Mucosa of gallbladder (tissue), 1 donor: ENCODE measurements around the gene VWA7. TPM values are rescaled to one million over a fixed set of nuclear protein-coding genes. Genes with fewer than 3 reads are reported as not detected.

ENCODE experiments used
- DNase-seq: peaks from one replicate; pipeline ENCODE4 v3.0.0-alpha.2; 2020; ENCODE audit warnings: low spot score
- total RNA-seq: library from RNA; stranded (reverse); gene quantifications from one replicate; pipeline ENCODE4 v1.2.1, GENCODE V29; 2021
- donor health status: DM: no; HTN: no; CAD: no.

VWA7 gene
- total RNA-seq, 1 donor from 2014 or later: 18.5 TPM

DNA sequence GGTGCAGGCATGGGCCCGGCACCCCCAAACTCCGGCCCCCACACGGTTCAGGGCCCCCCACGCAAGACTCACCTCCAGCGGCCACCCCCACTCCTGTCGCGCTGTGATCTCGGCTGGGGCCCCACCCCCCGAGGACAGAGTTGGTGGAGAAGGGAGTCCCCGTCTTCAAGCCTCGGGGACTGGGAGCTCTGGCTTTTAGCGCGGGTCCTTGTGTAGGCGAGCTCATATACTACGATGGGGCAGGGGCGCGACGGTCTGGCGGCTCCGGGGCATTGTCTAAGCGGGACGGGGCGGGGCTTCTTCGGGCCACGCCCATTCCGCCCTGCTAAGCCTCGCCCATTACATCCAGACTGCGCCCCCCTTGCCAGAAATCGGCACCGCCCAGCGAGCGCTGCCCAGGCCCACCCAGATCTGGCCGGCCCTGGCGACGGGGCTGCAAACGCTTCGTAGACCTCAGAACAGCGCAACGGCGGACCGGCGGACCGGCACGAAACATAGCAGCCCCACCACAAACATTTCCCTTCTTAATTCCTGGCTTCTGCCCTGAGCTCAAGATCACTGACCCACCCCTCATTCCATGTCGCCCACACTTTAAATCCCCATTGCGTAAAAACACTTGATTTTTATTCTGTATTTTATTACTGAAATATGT lies 47.0 kb downstream of the VWA7 start:
- DNase-seq: peak; percentile 90

DNA sequence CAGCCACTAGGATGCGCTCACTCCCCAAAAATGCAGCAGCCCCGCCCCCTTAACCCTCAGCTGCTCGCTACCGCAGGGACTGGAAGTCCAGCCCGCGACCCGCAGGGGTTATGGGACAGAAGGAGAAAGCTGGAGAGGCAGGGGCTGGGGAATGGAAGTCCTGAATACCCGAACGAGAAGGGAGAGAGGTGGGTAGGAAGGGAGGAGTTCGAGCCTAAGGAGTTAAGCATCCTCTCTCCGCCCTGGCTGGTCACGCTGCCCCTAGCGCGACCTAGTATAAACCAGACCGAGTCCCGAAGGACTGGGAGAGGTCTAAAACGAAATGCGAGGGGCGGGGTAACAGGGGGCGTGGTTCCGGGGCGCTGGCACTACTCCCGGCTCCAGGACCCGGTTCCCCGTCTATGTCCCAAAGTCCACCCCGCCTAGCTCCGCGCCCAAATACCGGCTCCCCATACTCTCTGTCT lies 47.6 kb downstream of the VWA7 start:
- peak; percentile 94 for DNase-seq

DNA sequence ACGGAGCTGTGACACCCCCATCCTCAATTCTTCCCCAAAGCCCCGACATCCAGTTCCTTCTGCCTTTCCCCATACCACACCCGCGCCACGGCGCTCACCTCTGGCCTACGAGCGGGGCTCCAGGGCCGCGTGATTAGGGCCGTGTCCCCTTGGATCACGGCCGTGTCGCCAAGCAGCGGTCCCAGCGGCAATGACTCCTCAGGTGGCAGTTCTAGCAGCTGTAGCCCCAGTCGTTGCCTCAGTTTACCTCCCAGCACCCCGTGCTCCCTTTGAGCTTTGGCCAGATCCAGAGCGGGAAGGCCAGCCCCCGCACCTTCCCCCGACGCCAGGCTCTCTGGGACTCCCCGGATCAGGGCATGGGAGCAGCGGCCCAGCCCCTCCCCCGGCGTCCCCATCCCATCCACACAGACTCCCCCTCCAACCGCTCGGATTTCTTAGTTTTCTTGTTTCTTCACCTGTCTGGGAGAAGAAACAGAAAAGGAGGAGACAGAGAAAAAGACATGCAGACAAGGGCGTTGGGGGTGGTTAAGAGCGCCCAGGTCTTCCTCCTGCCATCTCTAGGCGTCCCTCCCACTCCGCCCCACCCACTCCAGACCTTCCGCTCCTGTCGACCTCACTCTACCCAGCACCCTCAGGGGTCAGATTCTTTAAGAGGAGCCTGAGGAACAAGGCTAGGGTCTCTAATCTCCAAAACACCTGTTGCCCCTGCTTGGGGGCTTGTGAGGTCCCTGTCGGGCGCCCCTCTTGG lies 48.2 kb downstream of the VWA7 start, which contains the start of gene DDAH2:
TSS of gene DDAH2 (minus strand) at position 533 of the 748 bp plus-strand sequence. CDS start at position 395, 138 bp downstream.
- DNase-seq: no peak

DNA sequence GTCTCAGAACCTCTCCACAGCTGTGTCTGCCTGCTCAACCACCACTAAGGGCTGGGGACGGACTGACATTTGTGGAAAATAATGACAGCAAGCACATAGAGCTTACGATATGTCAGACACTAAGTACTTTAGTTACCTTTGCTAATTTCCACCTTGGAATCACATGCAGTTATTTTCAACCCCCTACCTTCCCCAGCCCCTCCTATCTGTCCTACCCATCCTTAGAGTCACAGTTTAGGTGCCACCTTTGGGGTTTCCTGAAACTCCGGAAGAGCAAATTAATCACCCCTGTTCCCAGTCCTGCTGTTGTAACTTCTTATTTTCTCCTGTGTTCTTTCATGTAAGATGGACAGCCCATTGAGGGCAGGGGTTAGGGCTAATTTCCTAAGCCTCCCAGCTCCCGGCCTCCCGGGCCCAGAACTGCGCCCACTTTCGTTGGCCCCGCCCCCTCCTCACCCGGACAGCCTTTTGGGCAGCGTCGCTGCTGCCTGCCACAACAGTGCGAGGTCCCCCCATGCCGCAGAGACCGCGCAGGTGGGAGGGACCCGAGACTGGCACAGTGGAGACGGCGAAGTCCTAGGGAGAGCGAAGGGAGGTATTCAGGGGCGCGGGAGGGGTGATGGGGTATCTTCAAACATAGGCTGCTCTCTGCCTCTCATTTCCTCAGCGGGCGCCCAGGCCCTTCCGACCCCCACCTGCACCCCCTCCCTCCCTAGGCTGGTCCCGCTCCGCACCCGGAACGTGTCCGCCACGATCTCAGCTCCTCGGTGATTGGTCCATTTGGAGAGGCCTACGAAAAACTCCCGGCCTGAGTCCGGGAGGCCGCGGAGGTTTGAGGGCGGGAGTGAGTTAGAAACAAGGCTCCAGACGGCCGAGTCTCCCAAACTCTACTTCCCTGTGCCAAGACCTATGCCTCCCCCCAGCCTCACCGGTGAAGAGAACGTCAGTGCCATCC lies 49.1 kb downstream of the VWA7 start:
- no peak for DNase-seq

DNA sequence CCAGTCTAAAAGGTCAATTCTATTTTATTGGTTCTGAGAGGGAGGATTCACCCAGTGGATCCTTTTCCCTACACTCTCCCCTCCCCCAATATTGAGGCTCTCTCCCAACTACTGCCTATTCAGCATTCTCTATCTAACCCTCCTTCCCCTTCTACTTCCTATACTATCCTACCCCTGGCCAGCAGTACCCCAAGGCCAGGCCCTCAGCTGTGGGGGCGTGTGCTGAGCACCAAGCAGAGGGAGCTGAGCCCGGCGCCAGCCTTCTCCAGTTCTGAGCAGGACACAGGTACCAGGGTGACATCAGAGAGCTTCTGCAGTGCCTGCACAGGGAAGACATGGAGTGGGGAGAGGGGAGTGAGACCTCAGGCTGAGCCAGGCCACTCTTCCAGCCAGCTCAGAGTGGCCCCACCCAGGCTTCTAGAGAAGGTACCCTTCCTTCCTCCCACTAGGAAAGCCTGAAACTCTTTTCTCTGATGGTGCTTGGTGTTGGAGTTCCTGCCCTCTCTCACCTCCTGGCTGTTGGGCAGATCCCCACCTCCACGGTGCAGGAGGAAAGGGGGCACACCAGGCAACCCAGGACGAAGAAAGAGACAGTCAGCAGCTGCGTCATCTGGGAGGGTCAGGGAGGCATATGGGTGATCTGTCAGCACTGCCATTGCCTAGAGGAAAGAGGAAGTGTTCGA lies 50.0 kb downstream of the VWA7 start:
- DNase-seq: no peak

DNA sequence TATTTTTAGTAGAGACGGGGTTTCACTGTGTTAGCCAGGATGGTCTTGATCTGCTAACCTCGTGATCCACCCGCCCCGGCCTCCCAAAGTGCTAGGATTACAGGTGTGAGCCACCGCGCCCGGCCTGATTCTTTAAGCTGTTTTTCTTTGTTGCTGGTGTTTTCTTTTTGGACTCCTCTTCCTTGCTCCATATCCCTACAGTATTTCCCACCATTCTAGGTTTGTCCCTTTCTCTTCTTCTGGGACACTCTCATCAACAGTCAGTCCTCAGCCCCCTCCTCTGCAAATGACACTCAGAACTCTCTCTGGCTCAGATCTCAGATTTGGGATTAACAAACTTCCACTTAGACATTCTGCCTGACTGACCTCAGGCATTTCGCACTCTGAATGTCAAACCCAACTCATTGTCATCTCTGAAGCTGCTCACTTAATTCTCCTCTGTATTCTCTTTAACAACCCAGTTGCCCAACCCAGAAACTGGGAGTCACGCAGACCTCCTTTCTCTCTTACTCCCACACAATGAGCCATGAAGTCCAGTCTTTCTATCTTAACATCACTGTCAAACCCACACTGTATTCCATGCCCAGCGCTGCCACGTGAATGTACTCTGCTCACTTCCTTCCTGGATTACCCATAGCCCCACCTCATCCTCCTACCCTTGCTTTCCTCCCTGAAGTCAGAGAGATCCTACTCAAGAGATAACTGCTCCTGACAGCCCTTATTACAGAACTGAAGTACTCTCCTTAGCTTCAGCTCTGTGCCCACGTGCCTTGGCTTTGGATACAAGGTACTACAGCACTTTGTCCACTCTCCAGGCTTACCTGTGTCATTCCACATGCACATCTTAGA lies 51.4 kb downstream of the VWA7 start:
- DNase-seq: no peak

DNA sequence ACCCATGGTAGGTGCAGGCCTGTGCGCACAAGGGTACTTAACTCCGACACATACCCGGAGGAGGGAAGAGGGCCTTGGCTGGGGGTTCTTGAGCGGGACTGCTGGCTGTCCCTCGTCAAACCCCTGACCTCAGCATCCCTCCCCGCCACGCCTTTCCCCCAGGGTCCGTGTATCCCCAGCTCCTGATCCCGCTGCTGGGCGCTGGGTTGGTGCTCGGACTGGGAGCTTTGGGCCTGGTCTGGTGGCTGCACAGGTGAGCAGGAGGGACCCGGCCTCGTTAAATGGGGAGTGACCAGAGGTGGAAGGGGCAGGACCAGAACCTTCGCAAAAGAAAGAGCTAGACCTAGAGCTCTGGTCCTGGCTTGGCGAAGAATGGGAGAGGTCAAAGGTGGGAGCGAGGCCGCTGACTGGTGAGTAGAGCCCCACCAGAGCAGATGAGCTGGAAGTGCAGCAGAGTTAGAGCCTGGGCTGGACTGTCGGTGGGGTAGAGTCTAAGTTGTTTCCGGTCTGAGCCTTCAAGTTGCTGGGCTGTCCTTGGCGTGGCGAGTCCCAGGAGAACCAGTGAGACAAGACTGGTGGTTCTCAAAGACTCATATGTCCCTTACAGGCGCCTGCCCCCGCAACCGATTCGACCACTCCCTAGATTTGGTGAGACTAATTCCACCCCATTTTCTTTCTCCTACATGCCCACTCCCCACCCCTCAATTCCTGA lies 53.0 kb downstream of the VWA7 start:
- no peak for DNase-seq

DNA sequence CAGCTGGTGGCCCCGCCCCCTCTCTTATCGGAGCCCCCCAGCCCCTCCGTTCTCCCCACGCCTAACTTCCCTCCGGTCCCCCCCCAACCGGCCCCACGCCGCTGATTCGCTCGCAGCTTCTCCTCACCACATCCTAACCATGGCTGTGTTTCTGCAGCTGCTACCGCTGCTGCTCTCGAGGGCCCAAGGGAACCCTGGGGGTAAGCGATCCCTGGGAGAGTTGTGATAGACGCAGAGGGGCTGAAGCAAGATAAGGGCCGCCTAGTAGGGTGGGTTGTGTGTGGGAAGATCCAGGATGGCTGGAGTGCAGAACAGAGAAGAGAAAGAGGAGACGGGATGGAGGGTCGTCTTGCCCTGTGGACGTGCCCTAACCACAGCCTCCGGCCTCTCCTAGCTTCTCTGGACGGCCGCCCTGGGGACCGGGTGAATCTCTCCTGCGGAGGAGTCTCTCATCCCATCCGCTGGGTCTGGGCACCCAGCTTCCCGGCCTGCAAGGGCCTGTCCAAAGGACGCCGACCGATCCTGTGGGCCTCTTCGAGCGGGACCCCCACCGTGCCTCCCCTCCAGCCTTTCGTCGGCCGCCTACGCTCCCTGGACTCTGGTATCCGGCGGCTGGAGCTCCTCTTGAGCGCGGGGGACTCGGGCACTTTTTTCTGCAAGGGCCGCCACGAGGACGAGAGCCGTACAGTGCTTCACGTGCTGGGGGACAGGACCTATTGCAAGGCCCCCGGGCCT lies 53.7 kb downstream of the VWA7 start, which contains the start of gene MPIG6B:
TSS of gene MPIG6B (plus strand) at position 129 of the 735 bp plus-strand sequence. CDS start at position 140, 11 bp downstream.
- DNase-seq: no peak

DNA sequence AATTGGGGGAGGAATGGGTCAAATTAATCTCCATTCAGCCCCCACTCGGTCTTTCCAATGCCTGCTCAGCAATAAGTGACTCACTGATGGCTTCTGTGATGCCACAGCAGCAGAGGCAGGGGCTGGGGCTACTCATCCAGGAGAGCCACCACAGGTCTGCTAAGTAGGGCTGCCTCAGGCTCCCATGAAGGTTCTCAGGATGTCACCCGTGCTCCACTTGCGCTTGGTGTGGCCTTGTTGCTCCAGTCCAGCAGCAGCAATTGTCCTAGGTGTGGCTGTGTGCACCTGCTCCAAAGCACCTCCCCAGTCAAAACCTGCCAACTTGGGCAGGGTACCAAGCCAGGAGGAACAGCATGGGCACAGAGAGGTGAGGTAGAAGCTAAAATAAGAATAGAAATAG lies 55.0 kb downstream of the VWA7 start:
- DNase-seq: no peak

DNA sequence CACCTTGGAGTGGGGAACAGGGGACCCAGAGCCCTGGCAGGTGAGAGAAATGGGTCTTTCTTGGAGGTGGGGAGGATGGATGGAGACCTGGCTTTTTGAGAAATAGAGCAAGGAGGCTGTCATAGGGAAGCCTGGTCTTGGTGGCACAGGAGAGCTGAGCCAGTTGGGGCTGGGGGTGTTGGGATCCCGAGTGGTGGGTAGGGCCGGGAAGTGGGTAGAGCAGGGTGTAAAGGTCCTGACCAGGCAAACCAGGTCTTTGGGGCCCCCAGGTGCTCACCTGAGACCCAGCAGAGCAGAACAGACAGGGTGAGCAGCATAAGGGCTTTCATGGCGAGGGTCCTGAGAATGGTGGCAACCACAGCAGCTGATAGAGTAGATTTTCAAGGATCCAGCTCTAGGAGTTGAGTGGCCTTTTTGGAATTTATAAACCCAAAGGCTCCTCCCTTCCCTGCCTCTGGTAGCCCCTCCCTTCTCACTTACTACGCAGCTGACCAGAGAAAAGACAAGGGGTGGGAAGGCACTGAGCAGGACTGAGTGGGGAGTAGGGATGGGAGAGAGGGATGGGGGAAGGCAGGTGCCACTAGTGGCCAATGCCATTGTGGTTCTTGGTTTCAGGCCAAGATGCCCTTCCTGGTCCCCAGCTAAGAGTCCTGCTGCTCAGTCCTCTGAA lies 55.6 kb downstream of the VWA7 start, which contains the start of gene LY6G6C:
TSS of gene LY6G6C (minus strand) at position 396 of the 670 bp plus-strand sequence. CDS start at position 329, 67 bp downstream.
- no peak for DNase-seq

DNA sequence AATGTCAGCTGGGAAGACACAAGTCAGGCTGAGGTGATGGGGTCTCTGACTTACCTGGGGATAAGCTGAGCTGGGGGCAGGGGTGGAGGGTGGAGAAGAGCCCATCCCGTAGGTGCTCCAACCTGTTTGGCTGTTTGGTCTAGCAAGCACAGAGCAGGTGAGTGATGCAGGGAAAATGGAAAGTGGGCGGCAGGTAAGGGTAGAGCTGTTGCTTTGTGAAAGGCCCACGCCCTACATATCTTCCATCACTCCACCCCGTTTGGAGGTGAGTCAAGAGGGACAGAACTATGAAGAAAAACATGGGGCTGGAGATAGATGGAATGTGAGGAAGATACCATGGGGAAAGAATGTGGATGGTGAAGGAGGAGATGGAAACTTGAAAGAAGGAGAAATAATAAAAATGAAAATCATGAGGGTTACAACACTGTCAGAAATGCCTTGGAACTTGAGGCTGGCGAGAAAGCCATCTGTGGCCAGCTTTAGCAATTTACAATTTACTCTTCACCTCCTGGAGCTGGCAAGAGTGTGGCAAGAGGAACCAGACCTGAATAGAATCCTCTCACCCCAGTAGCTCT lies 56.8 kb downstream of the VWA7 start:
- no peak for DNase-seq

DNA sequence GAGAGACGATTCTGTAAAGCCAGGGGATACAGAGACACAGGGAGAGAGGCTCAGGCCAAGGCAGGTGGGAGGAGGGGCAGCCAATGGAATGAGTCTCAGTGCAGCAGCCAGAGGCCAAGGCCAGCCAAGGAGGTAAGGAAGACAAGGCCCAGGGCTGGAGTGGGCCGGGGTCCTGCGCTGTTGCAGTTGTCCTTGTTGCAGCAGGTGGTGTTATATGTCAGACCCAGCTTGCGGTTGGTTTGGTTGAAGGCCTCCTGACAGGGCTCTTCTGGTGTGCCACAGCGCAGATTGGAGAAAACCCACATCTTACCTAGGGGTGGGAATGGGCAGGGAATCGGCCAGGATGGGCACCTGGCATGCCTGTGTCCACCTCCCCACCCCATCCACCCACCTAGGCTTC lies 58.1 kb downstream of the VWA7 start:
- DNase-seq: no peak

DNA sequence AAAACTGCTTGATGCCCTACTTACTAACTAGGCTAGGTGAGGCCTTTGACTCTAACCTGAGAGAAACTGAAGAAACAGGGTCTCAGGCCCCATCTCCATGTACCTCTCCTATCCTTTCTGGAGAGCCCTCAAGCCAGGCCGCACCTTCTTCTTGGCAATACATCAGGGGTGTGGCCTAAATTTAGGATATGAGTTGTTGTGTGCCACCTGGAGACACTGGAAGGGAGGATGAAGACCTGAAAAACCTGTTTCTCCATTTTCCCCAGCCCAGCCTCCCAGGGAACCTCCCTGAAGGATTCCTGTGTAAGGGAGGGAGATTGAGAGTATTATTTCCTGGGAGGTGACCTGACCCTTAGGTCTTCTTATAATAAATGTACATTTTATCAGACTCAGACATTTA lies 58.9 kb downstream of the VWA7 start:
- DNase-seq: no peak

DNA sequence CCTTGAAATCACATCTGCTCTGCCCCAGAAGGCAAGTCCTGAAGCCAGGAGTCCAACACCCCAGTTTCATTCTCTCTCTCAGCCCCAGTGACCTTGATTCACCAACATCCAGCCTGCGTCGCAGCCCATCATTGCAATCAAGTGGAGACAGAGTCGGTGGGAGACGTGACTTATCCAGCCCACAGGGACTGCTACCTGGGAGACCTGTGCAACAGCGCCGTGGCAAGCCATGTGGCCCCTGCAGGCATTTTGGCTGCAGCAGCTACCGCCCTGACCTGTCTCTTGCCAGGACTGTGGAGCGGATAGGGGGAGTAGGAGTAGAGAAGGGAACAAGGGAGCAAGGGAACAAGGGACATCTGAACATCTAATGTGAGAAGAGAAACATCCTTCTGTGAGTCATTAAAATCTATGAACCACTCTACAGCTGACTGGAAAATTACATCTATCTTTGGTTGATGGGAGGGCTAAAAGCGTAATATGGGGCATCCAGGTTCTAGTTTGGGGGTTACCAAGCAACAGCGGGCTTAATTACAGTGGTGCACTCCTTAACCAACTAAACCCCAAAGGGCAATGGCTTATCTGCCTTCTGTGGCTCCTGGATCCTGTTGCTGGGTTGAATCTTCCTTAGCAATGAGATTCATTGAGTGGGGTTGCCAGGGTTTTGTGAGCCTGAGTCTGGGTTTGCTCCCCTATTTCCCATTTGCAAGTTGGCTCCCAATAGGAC lies 59.5 kb downstream of the VWA7 start:
- no peak for DNase-seq
